ENCODE data around the gene DMXL2.
"Not testable (repeated sequence)": the region's sequence is repeated elsewhere in the genome, so short reads cannot be mapped to it uniquely, and the experiment has no call there.

DMXL2 gene

GRCh38 chr15:51425517-51426040 lies 197.0 kb downstream of the DMXL2 start:
- in situ Hi-C loops (cut with MboI; ENCODE audit: low sequenced_read_pairs), result no loop called here

GRCh38 chr15:51424780-51425179 lies 197.8 kb downstream of the DMXL2 start:
- in situ Hi-C loops (cut with MboI; ENCODE audit: low sequenced_read_pairs), result no loop called here

DNA sequence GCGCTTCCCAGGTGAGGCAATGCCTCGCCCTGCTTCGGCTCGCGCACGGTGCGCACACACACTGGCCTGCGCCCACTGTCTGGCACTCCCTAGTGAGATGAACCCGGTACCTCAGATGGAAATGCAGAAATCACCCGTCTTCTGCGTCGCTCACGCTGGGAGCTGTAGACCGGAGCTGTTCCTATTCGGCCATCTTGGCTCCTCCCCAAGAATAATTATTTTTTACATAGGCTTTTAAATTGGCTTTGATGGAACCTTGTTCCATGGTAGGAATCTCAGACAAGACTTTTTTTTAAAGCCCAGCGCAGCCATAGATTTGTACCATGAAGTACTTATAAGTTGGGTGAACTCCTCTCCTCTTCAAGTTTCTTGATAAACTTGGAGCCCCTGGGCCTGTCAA lies 199.5 kb downstream of the DMXL2 start:
- in situ Hi-C loops (cut with MboI; ENCODE audit: low sequenced_read_pairs), result not testable (repeated sequence)

DNA sequence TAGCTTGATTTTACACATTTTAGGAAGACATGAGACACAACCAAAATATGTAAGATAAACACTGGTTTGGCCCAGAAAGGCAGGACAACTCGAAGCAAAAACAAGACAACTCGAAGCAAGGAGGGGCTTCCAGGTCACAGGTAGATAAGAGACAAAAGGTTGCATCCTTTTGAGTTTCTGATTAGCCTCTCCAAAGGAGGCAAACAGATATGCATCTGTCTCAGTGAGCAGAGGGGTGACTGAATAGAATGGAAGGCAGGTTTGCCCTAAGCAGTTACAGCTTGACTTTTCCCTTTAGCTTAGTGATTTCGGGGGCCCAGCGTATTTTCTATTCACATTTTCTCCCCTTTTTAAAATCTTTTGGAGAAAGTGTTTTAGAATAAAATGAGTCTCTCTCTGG lies 206.4 kb downstream of the DMXL2 start:
- in situ Hi-C loops (cut with MboI; ENCODE audit: low sequenced_read_pairs), result no loop called here

DNA sequence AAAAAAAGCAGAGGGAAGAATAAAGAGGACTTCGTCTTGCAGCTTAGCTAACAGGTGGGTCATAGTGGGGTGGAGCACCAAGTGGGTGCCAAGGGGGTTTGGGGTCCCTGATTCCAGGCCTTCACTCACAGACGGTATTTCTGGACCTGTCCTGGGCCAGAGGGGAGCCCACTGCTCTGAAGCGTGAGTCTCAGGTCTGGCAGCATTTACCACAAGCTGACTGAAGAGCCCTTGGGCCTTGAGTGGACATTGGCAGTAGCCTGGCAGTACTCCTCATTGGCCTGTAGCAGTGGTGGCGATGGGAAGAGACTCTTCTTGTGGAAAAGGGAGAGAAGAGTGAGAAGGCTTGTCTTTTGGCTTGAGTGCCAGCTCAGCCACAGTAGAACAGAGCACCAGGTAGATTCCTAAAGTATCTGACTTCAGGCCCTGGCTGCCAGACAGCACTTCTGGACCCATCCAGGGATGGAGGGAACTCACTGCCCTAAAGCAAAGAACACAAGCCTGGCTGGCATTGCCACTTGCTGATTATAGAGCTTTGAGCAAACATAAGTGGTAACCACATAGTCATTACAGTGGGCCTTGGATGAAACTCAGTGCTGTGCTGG lies 208.2 kb downstream of the DMXL2 start:
- in situ Hi-C loops (cut with MboI; ENCODE audit: low sequenced_read_pairs), result no loop called here

DNA sequence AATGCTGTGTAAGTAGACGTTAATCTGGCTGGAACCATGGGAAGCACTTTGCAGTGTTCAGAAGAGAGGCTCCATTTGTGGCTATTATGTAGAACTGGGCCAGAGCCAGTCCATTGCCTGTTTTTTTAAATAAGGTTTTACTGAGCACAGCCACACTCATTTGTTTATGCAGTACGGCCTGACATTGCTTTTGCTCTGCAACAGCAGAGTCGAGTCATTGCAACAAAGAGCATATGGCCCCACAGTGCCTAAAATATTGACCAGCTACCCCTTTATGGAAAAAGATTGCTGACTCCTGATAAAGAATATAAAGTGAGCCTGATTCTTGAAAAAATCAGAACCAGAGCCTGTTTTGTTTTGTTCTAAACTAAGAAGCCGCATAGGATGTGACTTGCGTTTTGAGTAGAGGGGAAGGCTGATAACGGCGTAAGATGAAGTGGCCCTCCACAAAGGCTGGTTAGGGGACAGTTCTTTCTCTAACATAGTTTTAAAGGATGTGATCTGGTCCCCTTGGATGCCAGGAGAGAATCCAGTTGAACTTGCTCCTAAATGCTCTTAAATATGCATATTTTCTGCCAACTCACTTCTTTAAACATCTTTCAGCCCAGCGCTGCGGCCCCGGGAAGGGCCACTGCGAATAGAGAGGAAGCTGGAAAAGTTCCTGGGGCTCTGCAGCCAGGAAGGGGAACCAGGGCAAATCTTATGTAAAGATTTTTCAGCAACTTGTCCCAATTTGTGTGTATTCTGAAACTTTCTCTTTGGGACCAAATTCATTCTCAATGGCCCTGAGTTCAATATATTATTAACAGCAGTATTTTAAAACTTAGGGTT lies 216.7 kb downstream of the DMXL2 start:
- in situ Hi-C loops (cut with MboI; ENCODE audit: low sequenced_read_pairs), result no loop called here

GRCh38 chr15:51403946-51404695 lies 218.4 kb downstream of the DMXL2 start:
- in situ Hi-C loops (cut with MboI; ENCODE audit: low sequenced_read_pairs), result no loop called here

- in situ Hi-C loops (cut with MboI; ENCODE audit: low sequenced_read_pairs), result no loop called here
These were observed 219.3 kb downstream of the DMXL2 start for GRCh38 chr15:51403072-51403878.

DNA sequence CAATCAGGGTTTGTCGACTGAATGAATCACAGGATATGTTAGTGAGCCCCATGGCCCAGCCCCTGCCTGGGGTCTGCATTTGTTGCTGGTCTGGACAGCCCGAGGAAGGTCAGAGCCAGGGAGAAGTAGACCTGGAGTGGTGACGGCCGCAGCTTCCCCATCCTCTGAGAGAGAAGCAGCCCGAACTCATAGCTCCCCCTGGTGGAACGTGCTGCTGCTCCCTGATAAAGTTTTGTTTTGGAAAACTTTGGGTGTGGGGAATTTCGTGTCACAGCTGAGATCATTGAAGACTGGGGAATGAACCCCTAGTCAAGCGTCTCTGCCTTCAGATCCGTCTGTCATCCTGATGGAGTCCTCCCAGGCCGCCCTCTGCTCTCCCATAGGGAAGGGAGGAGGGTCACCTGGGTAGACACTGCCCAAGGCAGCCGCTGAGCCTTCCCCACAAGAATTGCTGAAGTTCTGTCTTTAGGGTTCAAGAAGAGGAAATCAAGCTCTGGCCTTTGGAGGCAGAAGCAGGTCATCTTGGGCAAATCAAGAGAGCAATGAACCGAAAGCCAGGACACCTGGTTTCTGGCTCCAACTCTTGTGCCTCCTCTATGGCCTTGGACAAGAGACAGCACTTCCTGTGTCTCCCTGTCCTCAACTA lies 220.6 kb downstream of the DMXL2 start:
- in situ Hi-C loops (cut with MboI; ENCODE audit: low sequenced_read_pairs), result no loop called here

DNA sequence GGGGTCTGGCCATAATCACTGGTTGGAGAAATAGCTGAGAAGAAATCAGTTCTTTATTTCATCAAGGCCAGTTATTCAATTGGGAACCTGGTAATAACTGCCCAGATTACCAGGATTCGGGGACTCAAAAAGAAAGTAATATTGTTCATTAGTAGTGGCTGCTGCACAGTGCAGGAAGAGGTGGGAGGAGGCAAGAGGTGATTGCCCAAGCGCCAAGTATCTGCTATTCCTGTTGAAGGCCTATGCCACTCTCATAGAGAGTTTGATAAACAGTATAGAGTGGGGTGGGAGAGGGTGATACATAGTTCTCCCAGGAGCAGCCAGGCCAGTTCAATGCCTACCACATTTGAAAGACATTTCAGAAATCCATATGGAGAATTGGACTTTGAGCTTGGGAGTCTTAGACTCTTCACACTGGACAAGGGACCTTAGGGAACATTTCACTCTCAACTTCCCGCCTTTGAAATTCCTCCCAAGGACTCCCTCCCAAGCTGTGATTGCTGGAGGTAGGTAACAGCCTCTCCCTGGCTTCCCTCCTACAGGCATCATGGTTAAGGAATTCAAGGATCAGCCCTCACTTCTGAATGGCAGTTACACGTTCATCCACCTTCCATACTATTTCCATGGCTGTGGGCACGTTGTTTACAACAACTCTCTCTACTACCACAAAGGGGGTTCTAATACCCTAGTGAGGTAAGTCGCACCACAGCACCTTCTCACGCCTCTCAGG lies 221.4 kb downstream of the DMXL2 start:
- in situ Hi-C loops (cut with MboI; ENCODE audit: low sequenced_read_pairs), result no loop called here

DNA sequence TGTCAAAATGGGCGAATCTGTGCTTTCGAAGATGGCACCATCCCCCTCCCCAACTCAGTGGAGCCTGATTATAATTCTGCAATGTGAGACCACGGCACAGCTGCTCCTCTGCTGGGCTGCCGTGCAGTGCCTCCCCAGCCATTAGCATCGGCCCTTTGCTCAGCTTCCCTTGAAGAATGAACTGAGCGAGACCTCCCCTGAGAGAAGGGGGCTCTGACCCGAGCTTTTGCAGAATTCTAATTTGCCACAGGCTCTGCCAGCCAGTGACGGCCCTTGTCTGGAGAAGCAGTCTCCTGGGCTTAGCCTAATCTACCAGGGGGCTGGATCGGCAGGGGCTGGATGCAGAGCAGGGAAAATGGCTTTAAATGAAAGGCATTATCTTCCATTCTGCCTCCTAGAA lies 223.9 kb downstream of the DMXL2 start:
- in situ Hi-C loops (cut with MboI; ENCODE audit: low sequenced_read_pairs), result no loop called here

Data from hTERT RPE-1 (cell line).